HG03095 (cell line): ENCODE data around the gene C2orf81.
"Not testable (repeated sequence)": the region's sequence is repeated elsewhere in the genome, so short reads cannot be mapped to it uniquely, and the experiment has no call there.

Experiments
- ATAC-seq: cut with Tn5 transposase; IDR thresholded peaks from one replicate; pipeline ENCODE4 v1.9.1; 2021; ENCODE audit warnings: moderate library complexity; ENCODE audit not compliant: unreplicated experiment

Gene C2orf81

GRCh38 chr2:74421221-74421870 is at the start of gene C2orf81, which contains the start of gene WDR54:
C2orf81 (minus strand) TSS chr2:74421619; CDS start chr2:74421560, 59 bp downstream.
WDR54 (plus strand) TSS chr2:74421730; CDS start chr2:74422154, 424 bp downstream.
- ATAC-seq: peak; percentile 92

GRCh38 chr2:74470742-74471141 is 49.3 kb upstream of the C2orf81 start:
- not testable (repeated sequence) for ATAC-seq

- ATAC-seq: no peak
Measured at GRCh38 chr2:74464406-74464805, 43.0 kb upstream of the C2orf81 start.

- no peak for ATAC-seq
Measured at GRCh38 chr2:74462786-74463105, 41.3 kb upstream of the C2orf81 start.

GRCh38 chr2:74462054-74462785 is 40.8 kb upstream of the C2orf81 start:
- no peak for ATAC-seq

- ATAC-seq: no peak
Measured at GRCh38 chr2:74461187-74462053, 40.0 kb upstream of the C2orf81 start.

GRCh38 chr2:74460187-74460586 is 38.8 kb upstream of the C2orf81 start:
- not testable (repeated sequence) for ATAC-seq

GRCh38 chr2:74459503-74460118 is 38.2 kb upstream of the C2orf81 start:
- ATAC-seq: not testable (repeated sequence)

GRCh38 chr2:74458938-74459363 is 37.5 kb upstream of the C2orf81 start:
- ATAC-seq: no peak

GRCh38 chr2:74458132-74458937 is 36.9 kb upstream of the C2orf81 start, which contains the start of gene WBP1:
WBP1 (plus strand) TSS chr2:74458438; CDS start chr2:74458603, 165 bp downstream.
- peak; percentile 76 for ATAC-seq

GRCh38 chr2:74457549-74458131 is 36.2 kb upstream of the C2orf81 start:
- ATAC-seq: peak; percentile 30

- ATAC-seq: no peak
Measured at GRCh38 chr2:74457129-74457548, 35.7 kb upstream of the C2orf81 start.

GRCh38 chr2:74454654-74455511 is 33.5 kb upstream of the C2orf81 start, which contains the start of gene INO80B:
INO80B (plus strand) TSS chr2:74455087; CDS start chr2:74455117, 30 bp downstream.
- ATAC-seq: peak; percentile 36

- no peak for ATAC-seq
Measured at GRCh38 chr2:74450570-74451190, 29.3 kb upstream of the C2orf81 start.

GRCh38 chr2:74448771-74449170 is 27.4 kb upstream of the C2orf81 start:
- ATAC-seq: no peak

- ATAC-seq: no peak
Measured at GRCh38 chr2:74447230-74447999, 26.0 kb upstream of the C2orf81 start.
